LNCaP clone FGC (cell line): Measurements from ENCODE around the gene BEND2.

Experiments used
- DNase-seq: peaks from one replicate; pipeline ENCODE4 v3.0.0-alpha.2; 2011; ENCODE audit warnings: low read depth
- H3K4me3 ChIP-seq: 2 replicates; pipeline ENCODE4 v1.5.1; 2011; ENCODE audit warnings: mild to moderate bottlenecking, low read depth, low read length, control low read depth
- TF ChIP-seq, protein P1 (sequence below): IDR thresholded peaks from 2 replicates; pipeline ENCODE4 v1.5.1; 2012; ENCODE audit warnings: mild to moderate bottlenecking; ENCODE audit not compliant: control insufficient read depth, insufficient read depth; ENCODE audit errors: extremely low read depth

The BEND2 gene

DNA sequence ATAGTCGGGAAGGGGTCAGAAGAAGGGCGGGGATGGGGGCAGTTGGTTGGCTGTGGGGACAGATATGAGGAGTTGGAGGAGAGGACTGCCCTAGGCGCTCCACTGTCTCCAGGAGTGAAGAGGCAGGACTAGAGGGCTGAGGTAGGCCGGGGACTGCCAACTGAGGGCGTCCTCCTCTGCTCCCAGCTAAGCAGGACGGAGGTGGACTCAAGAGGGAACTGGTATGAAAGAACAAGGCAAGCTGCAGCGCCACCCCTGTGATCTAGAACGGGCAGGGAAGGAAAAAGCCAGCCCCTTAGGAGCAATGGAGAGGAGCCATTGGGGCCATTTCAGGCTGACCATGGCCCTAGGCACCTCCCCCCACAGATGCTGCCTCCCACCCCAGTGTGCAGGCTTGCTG lies 14.0 kb downstream of the BEND2 start:
- H3K4me3 ChIP-seq, result no peak overlapping the region
- TF ChIP-seq, protein P1, sequence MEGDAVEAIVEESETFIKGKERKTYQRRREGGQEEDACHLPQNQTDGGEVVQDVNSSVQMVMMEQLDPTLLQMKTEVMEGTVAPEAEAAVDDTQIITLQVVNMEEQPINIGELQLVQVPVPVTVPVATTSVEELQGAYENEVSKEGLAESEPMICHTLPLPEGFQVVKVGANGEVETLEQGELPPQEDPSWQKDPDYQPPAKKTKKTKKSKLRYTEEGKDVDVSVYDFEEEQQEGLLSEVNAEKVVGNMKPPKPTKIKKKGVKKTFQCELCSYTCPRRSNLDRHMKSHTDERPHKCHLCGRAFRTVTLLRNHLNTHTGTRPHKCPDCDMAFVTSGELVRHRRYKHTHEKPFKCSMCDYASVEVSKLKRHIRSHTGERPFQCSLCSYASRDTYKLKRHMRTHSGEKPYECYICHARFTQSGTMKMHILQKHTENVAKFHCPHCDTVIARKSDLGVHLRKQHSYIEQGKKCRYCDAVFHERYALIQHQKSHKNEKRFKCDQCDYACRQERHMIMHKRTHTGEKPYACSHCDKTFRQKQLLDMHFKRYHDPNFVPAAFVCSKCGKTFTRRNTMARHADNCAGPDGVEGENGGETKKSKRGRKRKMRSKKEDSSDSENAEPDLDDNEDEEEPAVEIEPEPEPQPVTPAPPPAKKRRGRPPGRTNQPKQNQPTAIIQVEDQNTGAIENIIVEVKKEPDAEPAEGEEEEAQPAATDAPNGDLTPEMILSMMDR, result no peak
- DNase-seq, result no peak

DNA sequence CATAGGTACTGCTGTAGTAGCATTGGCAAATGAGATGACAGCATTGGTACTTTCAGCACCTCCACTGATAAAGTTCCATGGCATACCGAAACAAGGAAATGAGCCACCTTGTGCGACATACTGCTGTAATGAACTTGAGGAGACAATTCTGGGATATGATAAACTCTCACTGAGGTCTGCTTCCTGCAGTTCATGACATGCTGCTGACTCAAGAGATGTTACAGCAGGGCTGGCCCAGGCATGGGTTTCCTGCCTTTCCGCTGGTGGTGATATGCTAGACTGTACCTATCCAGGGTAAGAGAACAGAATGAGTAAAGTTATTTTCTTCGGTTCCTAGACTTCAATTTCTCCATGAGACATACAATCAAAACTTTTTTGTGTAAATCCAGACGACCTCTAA lies 17.1 kb downstream of the BEND2 start:
- no peak overlapping the region for H3K4me3 ChIP-seq
- DNase-seq, result no peak
- TF ChIP-seq, protein P1, result no peak

DNA sequence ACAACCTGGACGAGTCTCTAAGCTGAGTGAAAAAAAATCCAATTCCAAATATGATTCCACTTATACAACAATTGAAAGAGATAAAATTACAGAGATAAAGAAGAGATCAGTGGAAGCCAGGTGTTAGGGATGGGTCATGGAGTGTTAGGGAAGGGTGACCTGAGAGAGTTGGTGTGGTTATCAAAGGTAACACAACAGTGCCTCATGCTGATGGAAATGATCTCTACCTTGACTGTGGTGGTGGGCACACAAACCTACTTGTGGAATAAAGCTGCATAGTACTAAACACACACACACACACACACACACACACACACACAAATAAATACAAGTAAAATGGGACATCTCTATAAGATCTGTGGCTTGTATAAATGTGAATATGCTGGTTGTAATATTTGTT lies 26.0 kb downstream of the BEND2 start:
- DNase-seq, result no peak
- TF ChIP-seq, protein P1, result no peak
- H3K4me3 ChIP-seq, result no peak overlapping the region

DNA sequence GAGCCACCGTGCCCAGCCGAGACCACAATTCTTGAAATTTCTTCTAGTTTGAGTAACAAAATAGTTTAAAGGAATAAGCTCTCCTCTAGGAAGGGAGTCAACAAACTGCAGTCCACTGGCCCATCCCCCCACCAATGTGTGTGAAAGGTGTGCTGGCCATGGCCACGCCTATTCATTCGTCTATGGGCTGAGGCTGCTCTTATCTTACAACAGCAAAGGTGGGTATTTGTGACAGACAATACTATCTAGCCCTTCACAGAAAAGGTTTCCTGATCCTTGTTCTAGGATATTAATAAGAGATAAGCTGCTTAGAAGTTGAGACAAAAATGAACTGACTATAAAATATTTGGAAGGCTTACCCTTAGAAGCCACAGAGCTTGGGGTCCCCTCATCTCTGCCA lies 41.2 kb downstream of the BEND2 start:
- no peak for DNase-seq
- H3K4me3 ChIP-seq, result no peak overlapping the region
- TF ChIP-seq, protein P1, result no peak

DNA sequence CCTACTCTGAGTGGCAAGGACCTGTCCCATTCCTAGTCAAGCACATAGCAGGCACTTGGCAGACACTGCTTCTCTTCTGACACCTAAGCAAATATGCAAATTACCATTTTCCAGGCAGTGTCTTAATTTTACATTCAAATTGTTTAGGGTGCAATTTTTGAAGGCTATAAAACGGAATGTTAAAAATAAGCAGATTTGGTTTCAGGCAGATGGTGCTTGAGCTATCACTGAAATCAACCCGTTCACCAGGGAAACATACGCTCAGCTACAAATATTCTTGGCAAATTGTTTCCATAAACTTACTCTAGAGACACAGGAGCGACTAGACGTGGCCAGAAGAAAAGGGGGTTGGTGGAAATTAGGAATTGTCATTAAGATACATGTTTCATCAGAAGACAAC lies 45.7 kb downstream of the BEND2 start:
- H3K4me3 ChIP-seq, result no peak overlapping the region
- no peak for DNase-seq
- TF ChIP-seq, protein P1, result no peak

DNA sequence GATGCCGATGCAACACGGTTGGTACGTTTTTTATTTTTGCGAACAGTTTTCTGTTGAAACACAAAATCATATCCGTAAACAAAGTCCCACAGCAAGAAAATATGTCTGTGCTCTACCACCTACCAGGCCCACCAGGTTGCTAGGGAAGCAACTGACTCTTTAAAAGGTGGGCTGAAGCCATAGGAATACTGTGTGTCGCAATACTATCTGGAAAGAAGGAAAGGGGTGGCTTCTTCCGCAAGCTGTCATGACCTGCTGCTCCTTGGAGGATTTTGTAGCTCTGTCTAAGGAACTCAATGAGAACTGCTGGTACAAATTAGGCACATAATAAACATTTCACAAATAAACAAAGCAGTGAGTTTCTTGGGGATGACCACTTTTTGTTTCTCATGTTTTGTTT lies 46.5 kb downstream of the BEND2 start:
- no peak overlapping the region for H3K4me3 ChIP-seq
- no peak for DNase-seq
- TF ChIP-seq, protein P1, result no peak

DNA sequence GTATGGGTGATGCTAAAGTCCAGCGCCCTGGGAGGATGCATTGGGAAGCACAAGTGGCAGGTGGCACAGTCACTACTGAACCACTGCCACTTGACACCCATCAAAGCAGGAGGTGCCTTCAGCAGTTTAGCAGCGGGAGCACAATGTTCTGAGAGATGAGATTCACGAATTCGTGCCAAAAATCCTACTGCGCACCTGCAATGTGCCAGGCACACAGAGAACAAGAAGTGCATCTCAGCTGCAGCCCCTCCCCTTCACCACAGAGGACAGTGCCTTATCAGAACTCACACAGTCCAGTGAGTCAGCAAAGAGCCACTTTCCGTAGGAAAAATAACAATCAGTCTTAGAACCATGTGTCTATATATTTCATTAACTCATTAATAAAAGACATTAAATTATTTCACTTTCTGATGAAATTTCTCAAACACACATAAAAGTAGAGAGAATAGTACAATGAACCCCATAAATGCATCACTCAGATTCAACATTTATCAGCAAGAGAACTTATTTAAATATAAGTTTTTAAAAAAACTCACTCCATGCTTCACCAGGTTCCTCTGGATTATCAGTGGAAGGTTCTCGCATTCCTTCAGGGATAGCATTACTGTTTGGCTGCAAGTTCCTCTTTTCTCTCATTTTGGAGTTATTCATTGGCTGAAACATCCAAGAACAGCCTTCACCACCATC lies 47.0 kb downstream of the BEND2 start:
- no peak for DNase-seq
- TF ChIP-seq, protein P1, result no peak
- no peak overlapping the region for H3K4me3 ChIP-seq
